Superior temporal gyrus (tissue), 1 donor: Measurements from ENCODE around the gene NHEJ1.

Experiments
- DNase-seq: peaks from one replicate; pipeline ENCODE4 v3.0.0-alpha.2; 2016; ENCODE audit errors: extremely low spot score

NHEJ1 gene

GRCh38 chr2:219167997-219168396 is 7.4 kb upstream of the NHEJ1 start:
- DNase-seq: no peak

GRCh38 chr2:219165058-219165911 is 4.7 kb upstream of the NHEJ1 start:
- no peak for DNase-seq

GRCh38 chr2:219163156-219163555 is 2.5 kb upstream of the NHEJ1 start:
- no peak for DNase-seq

DNA sequence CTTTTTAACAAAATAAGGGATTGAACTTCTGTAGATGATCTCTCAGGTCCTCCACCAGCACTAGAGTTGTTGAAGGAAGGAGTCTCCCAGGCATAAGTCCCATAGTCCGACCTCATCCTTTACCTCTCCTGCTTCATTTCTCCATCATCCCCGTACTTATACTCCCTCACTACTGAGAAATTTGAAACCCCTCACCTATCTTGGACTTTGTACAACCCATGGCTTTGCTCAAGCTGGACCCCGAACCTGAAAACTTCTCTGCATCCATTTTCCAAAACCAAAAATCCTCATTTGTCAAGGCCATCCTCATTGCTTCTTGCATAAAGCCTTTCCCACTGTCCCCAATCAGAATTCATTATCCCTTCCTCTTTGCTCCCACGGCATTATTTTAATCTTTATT is 482 bp upstream of the NHEJ1 start:
- no peak for DNase-seq

GRCh38 chr2:219159771-219160185 is 837 bp downstream of the NHEJ1 start:
- no peak for DNase-seq

GRCh38 chr2:219158586-219158985 is 2.0 kb downstream of the NHEJ1 start:
- no peak for DNase-seq

- no peak for DNase-seq
These were observed 2.6 kb downstream of the NHEJ1 start for GRCh38 chr2:219158025-219158424.

GRCh38 chr2:219157396-219157795 is 3.2 kb downstream of the NHEJ1 start:
- DNase-seq: no peak

GRCh38 chr2:219155054-219155644 is 5.5 kb downstream of the NHEJ1 start:
- DNase-seq: peak; percentile 95

GRCh38 chr2:219149667-219150066 is 10.9 kb downstream of the NHEJ1 start:
- DNase-seq: no peak

GRCh38 chr2:219142329-219142728 is 18.3 kb downstream of the NHEJ1 start:
- DNase-seq: no peak

GRCh38 chr2:219140722-219141121 is 19.9 kb downstream of the NHEJ1 start:
- DNase-seq: no peak

DNA sequence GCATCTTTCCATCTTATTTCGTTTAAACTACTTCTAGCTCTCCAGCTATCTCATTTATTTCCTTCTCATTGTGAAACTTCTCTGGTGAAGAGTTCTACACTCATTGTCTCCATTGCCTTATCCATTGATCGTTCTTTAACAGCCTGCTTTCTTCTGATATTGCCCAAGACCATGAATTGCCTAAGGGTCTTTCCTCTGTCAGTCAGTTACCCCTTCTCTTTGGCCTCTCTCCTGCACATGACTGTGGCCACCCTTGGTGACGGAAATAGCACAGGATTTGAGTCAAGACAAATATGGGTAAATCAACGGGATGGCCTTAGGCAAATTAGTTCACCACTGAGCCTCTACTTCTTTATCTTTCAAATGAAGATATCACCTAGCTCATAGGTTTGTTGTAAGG is 26.6 kb downstream of the NHEJ1 start:
- no peak for DNase-seq

DNA sequence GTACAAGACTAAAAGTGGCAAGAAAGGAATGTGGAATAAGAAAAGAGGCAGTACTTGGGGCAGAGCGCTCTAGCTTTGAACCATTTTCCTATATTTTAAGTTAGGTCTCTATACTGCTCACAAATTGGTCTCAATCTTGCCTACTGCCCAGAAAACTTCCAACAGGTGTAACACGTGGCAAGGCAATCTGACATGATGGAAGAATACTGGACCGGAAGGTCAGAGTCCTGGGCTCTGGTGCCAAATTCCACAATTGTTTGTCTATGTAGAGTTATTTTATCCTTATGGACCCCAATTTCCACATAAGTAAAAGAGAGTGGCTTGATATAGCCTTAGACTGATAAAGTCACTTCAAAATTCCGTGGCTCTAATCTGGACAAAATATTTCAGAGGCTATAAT is 28.9 kb downstream of the NHEJ1 start:
- DNase-seq: no peak

GRCh38 chr2:219131327-219131726 is 29.3 kb downstream of the NHEJ1 start:
- no peak for DNase-seq

- DNase-seq: no peak
These were observed 31.0 kb downstream of the NHEJ1 start for GRCh38 chr2:219129589-219129988.

DNA sequence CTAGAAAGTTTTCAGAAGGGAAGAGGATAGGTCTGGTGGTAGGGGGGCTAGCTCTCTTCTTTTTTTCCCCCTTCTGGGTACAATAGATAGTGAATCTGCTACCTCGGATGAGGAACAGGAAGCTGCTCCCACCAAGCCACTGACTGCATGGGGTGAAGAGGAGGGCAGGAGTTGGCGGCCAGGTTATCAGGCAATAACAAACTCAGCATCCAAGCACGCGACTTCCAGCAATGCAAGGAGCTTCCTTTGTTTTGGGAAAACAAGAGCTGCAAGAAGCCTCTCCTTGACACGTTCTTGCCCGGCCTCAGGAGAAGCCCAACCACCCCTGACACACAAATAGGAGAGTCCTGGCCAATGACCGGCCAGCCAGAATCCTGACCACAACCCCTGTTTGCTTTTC is 32.2 kb downstream of the NHEJ1 start:
- DNase-seq: no peak

GRCh38 chr2:219127037-219127635 is 33.5 kb downstream of the NHEJ1 start:
- no peak for DNase-seq

DNA sequence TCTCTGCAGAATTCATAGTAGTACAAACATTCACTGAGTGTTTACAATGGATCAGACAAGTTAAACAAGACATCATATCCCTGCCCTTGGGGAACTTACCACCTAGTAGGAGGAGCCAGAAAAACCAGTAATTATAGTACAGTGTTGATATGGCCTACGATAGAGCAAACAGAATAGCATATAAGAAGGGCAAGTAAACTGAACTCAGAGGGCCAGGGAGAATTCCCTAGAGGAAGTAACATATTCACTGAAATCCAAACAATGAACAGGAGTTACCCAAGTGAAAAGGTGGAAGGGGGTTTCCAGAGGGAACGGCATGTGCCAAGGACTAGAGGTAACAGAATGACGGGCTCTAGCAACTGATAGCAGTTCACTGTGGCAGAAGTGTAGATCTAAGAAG is 34.1 kb downstream of the NHEJ1 start:
- DNase-seq: no peak

DNA sequence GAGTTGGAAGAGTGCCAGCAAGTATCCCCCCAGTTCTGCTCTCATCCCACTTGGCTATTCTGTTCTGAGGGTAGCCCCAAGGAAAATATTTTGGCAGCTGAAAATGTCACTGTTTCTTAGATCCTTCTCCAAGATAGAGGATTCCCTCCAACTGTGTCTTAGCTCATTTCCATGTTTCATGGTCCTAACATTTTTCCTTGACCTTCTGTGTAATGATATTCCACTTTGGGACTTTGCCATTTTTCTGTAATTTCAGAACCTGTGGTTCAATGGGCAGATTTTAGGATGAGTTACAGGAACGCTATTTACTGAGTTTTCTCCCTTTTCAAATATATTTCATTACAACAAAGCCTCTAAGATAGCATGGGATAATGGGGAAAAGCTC is 34.7 kb downstream of the NHEJ1 start:
- no peak for DNase-seq

DNA sequence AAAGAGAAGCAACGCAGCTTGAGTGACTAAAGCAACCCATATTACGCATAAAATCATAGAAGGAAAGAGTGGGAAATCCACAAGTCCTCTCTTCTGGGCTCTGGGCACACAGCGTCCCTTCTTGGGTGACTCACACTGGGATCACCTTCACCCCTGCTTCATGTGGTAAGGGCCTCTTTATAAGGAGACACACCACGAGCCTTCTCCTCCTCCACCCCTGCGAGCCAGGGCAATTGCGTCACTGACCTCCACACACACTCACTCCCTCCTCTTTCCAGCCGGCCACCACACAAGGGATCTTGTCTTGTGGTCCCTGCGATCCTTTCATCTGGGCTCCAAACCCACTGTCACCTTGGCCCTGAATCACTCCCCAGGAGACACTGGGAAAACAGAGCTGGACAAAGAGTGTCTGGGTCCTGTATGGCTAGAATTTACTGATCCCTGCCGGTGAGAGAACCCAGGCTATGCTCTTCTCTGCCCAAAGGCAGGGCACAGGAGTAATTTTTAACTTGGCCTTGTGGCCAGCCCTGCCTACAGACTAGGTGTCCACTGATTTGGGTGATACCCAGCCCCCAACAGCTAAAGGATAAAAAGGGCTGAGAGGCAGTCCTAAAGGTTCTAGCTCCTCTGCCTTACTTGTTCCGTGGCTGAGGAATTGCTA is 35.3 kb downstream of the NHEJ1 start:
- no peak for DNase-seq

GRCh38 chr2:219124381-219125110 is 36.1 kb downstream of the NHEJ1 start:
- peak; percentile 24 for DNase-seq
